H1 (cell line): Measurements from ENCODE around the gene AHRR. TPM values are rescaled to one million over a fixed set of nuclear protein-coding genes. Genes with fewer than 3 reads are reported as not detected.

Experiments used
- CTCF ChIA-PET: fragments of 300-600 bp; sonication (Branson Sonifier 250); formaldehyde crosslinking; loops from one replicate; lab custom pipeline; 2021; ENCODE audit not compliant: partially characterized antibody; lab: Charles Lee
- POLR2A ChIA-PET: fragments of 300-600 bp; sonication (Branson Sonifier 250); formaldehyde crosslinking; loops from one replicate; lab custom pipeline; 2021; ENCODE audit warnings: inconsistent platforms; ENCODE audit not compliant: partially characterized antibody; lab: Charles Lee
- DNase-seq, 2 experiments: peaks; one replicate each; pipeline versions ENCODE4 v3.0.0 to v3.0.0-alpha.2; 2010 to 2022; ENCODE audit warnings: low spot score in 2 of 2, low read depth in 1 of 2, mixed read lengths in 1 of 2
- FAIRE-seq: peaks from 2 replicates; lab custom pipeline; 2011; peaks lifted over from hg19 to GRCh38; lab: Jason Lieb, UNC
- H2AFZ ChIP-seq: 2 replicates; pipeline ENCODE4 v1.8.1; 2012; ENCODE audit warnings: low read length, inconsistent platforms
- H2AK5ac ChIP-seq: 2 replicates; pipeline ENCODE4 v1.6.1; 2013; ENCODE audit warnings: low read depth, low read length
- H2BK120ac ChIP-seq: replicated peaks from 2 replicates; pipeline ENCODE3; 2013; ENCODE audit warnings: low read depth, low read length, inconsistent platforms
- H2BK12ac ChIP-seq: 2 replicates; pipeline ENCODE4 v1.6.1; 2013; ENCODE audit warnings: low read depth, low read length
- H2BK15ac ChIP-seq: 2 replicates; pipeline ENCODE4 v1.6.1; 2013; ENCODE audit warnings: low read length
- H2BK20ac ChIP-seq: 2 replicates; pipeline ENCODE4 v1.6.1; 2013; ENCODE audit warnings: low read length
- H2BK5ac ChIP-seq: 2 replicates; pipeline ENCODE4 v1.6.1; 2013; ENCODE audit warnings: low read depth, low read length
- H3K14ac ChIP-seq: 2 replicates; pipeline ENCODE4 v1.6.1; 2013; ENCODE audit warnings: inconsistent platforms; ENCODE audit not compliant: insufficient read length
- H3K18ac ChIP-seq: 2 replicates; pipeline ENCODE4 v1.6.1; 2013; ENCODE audit warnings: low read length; ENCODE audit errors: extremely low read depth
- H3K23ac ChIP-seq: 2 replicates; pipeline ENCODE4 v1.6.1; 2013; ENCODE audit warnings: inconsistent platforms; ENCODE audit not compliant: insufficient read length
- H3K23me2 ChIP-seq: 2 replicates; pipeline ENCODE4 v1.6.1; 2013; ENCODE audit warnings: low read depth, low read length
- H3K27ac ChIP-seq: 2 replicates; pipeline ENCODE4 v1.6.1; 2011; ENCODE audit warnings: low read depth, low read length, inconsistent platforms
- H3K27me3 ChIP-seq, 4 experiments: replicated peaks in 1 of 4; 1 replicate in 1 of 4; 2 replicates in 3 of 4; pipeline versions ENCODE4 v1.6.1 to v1.8.1; 2011 to 2013; ENCODE audit warnings: low read length in 3 of 4, mild to moderate bottlenecking in 3 of 4, inconsistent platforms in 2 of 4, mixed read lengths in 2 of 4, moderate library complexity in 1 of 4; ENCODE audit not compliant: control insufficient read depth in 3 of 4, insufficient read depth in 3 of 4; ENCODE audit errors: extremely low read depth in 1 of 4
- H3K36me3 ChIP-seq, 4 experiments: 2 replicates each; pipeline versions ENCODE4 v1.6.1 to v1.8.1; 2011 to 2013; ENCODE audit warnings: mild to moderate bottlenecking in 4 of 4, low read length in 3 of 4, moderate library complexity in 2 of 4, control low read depth in 1 of 4, inconsistent platforms in 1 of 4; ENCODE audit not compliant: insufficient read depth in 4 of 4, control insufficient read depth in 2 of 4
- H3K4ac ChIP-seq: replicated peaks from 2 replicates; pipeline ENCODE3; 2013; ENCODE audit warnings: low read length, low read depth, mixed read lengths, inconsistent platforms; ENCODE audit not compliant: insufficient read length
- H3K4me1 ChIP-seq, 4 experiments: replicated peaks in 1 of 4; 1 replicate in 1 of 4; 2 replicates in 3 of 4; pipeline versions ENCODE4 v1.6.1 to v1.8.1; 2011 to 2013; ENCODE audit warnings: low read length in 3 of 4, inconsistent platforms in 2 of 4, mixed read lengths in 1 of 4; ENCODE audit not compliant: insufficient read depth in 4 of 4, control insufficient read depth in 3 of 4
- H3K4me2 ChIP-seq, 2 experiments: 2 replicates each; pipeline versions ENCODE4 v1.6.1 to v1.8.1; 2011 to 2013; ENCODE audit warnings: low read depth in 2 of 2, low read length in 2 of 2, control low read depth in 1 of 2, inconsistent platforms in 1 of 2, mild to moderate bottlenecking in 1 of 2; ENCODE audit not compliant: insufficient read depth in 1 of 2
- H3K4me3 ChIP-seq, 4 experiments: fragments of 200-600, 300-600 bp in 1 of 4; sonication (generic), shearing (Covaris generic), sonication (Bioruptor Twin) in 1 of 4; 2 replicates each; pipeline versions ENCODE4 v1.5.1 to v1.8.1; 2011 to 2016; ENCODE audit warnings: low read length in 4 of 4, low read depth in 3 of 4, control low read depth in 2 of 4, inconsistent platforms in 2 of 4, mild to moderate bottlenecking in 2 of 4, mixed read lengths in 1 of 4, moderate library complexity in 1 of 4; ENCODE audit not compliant: insufficient read depth in 2 of 4; ENCODE audit errors: extremely low read depth in 1 of 4
- H3K56ac ChIP-seq: replicated peaks from 2 replicates; pipeline ENCODE3; 2013; ENCODE audit warnings: low read depth, mild to moderate bottlenecking, mixed read lengths, low read length, inconsistent platforms; ENCODE audit not compliant: insufficient read length
- H3K79me1 ChIP-seq: 2 replicates; pipeline ENCODE4 v1.6.1; 2013; ENCODE audit warnings: low read depth, low read length, control low read depth
- H3K79me2 ChIP-seq, 2 experiments: 2 replicates each; pipeline versions ENCODE4 v1.6.1 to v1.8.1; 2012 to 2013; ENCODE audit warnings: low read length in 2 of 2, mild to moderate bottlenecking in 2 of 2, inconsistent platforms in 1 of 2; ENCODE audit not compliant: insufficient read depth in 2 of 2, control insufficient read depth in 1 of 2
- H3K9ac ChIP-seq, 4 experiments: replicated peaks in 1 of 4; 1 replicate in 1 of 4; 2 replicates in 3 of 4; pipeline versions ENCODE4 v1.6.1 to v1.8.1; 2011 to 2013; ENCODE audit warnings: low read depth in 3 of 4, low read length in 3 of 4, control low read depth in 2 of 4, mild to moderate bottlenecking in 2 of 4, moderate library complexity in 2 of 4, inconsistent platforms in 1 of 4; ENCODE audit errors: extremely low read depth in 1 of 4
- H3K9me3 ChIP-seq, 2 experiments: 2 replicates each; pipeline versions ENCODE4 v1.6.1 to v1.8.1; 2012 to 2013; ENCODE audit warnings: mild to moderate bottlenecking in 2 of 2, moderate library complexity in 2 of 2, control low read depth in 1 of 2, inconsistent platforms in 1 of 2, low read depth in 1 of 2, low read length in 1 of 2, mixed read lengths in 1 of 2; ENCODE audit not compliant: insufficient read depth in 2 of 2
- H4K20me1 ChIP-seq, 2 experiments: replicated peaks in 1 of 2; 2 replicates each; pipeline versions ENCODE3 to v1.8.1; 2011 to 2013; ENCODE audit warnings: inconsistent platforms in 2 of 2, low read length in 2 of 2, mild to moderate bottlenecking in 1 of 2; ENCODE audit not compliant: insufficient read depth in 2 of 2, control insufficient read depth in 1 of 2
- H4K5ac ChIP-seq: 2 replicates; pipeline ENCODE4 v1.6.1; 2013; ENCODE audit warnings: low read length, low read depth, mixed read lengths, inconsistent platforms; ENCODE audit not compliant: insufficient read length
- H4K8ac ChIP-seq: 2 replicates; pipeline ENCODE4 v1.8.0; 2013; ENCODE audit warnings: mild to moderate bottlenecking, moderate library complexity, low read length, inconsistent platforms; ENCODE audit not compliant: insufficient read depth; ENCODE audit errors: extremely low read depth
- H4K91ac ChIP-seq: replicated peaks from 2 replicates; pipeline ENCODE3; 2013; ENCODE audit warnings: low read length, mixed read lengths, inconsistent platforms; ENCODE audit not compliant: insufficient read length
- JUND ChIP-seq: IDR thresholded peaks from 2 replicates; pipeline ENCODE4 v1.6.1; 2011; ENCODE audit warnings: mild to moderate bottlenecking, improper control_type of control experiment, low read length
- MAX ChIP-seq: IDR thresholded peaks from 2 replicates; pipeline ENCODE4 v1.6.1; 2012; ENCODE audit warnings: inconsistent platforms
- PHF8 ChIP-seq: fragments of 200-600 bp; sonication (generic); conservative IDR thresholded peaks from 2 replicates; pipeline ENCODE4 v1.7.1; 2012; ENCODE audit warnings: low read depth, mild to moderate bottlenecking, inconsistent platforms, low read length, moderate library complexity
- RFX5 ChIP-seq: IDR thresholded peaks from 2 replicates; pipeline ENCODE4 v1.6.1; 2011; ENCODE audit warnings: low read depth, low read length, improper control_type of control experiment, borderline replicate concordance
- SUZ12 ChIP-seq: fragments of 200-600 bp; sonication (generic); IDR thresholded peaks from 2 replicates; pipeline ENCODE4 v1.6.1; 2012; ENCODE audit warnings: mild to moderate bottlenecking, inconsistent platforms, low read length, moderate library complexity, mixed read lengths
- TCF12 ChIP-seq: IDR thresholded peaks from 2 replicates; pipeline ENCODE4 v1.6.1; 2011; ENCODE audit warnings: low read depth, mild to moderate bottlenecking, low read length
- YY1 ChIP-seq: IDR thresholded peaks from 2 replicates; pipeline ENCODE4 v1.6.1; 2011; ENCODE audit warnings: low read depth, mild to moderate bottlenecking, low read length
- ZNF274 ChIP-seq: IDR thresholded peaks from 2 replicates; pipeline ENCODE4 v1.7.0; 2012; ENCODE audit warnings: low read length, borderline replicate concordance; ENCODE audit errors: extremely low read depth
- WGBS, 2 experiments: shearing (Covaris generic) in 1 of 2; methylation state at CpG; one replicate each; pipeline versions ENCODE4 v1.1.6 to v1.1.7; 2013 to 2015; ENCODE audit warnings: low lambda C conversion rate in 2 of 2, mixed read lengths in 2 of 2, inconsistent platforms in 1 of 2, low coverage in 1 of 2, missing lambda C conversion rate in 1 of 2; ENCODE audit not compliant: insufficient replicate concordance in 2 of 2, insufficient coverage in 1 of 2, insufficient read length in 1 of 2; ENCODE audit errors: extremely low coverage in 1 of 2, missing lambda C conversion rate in 1 of 2; 5-methylcytosine and 5-hydroxymethylcytosine counted together
- polyA plus RNA-seq, 7 experiments: library from polyadenylated mRNA; depleted of rRNA in 3 of 7; stranded (reverse) in 5 of 7; unstranded in 2 of 7; fragments of >200 nt in 5 of 7; fragments of 200-250 nt in 2 of 7; gene quantifications; 1 replicate in 5 of 7; 2 replicates in 1 of 7; 4 replicates in 1 of 7; pipeline versions ENCODE4 v1.2.1 to v1.2.3, GENCODE V29; 2011 to 2013; ENCODE audit warnings: missing spikeins in 2 of 7, mixed read lengths in 2 of 7
- total RNA-seq: library from RNA; stranded (reverse); fragmentation: NEBNext Ultra II Directional; extraction: Animal tissue kit (Norgen Biotek cat#: 25700); gene quantifications from 2 replicates; pipeline ENCODE4 v1.2.1, GENCODE V29; 2021

Gene AHRR
- total and polyA plus RNA-seq, 2 of the 8 experiments (the other 6 are each of a cell fraction or from before 2014, with no cell fraction given): 0.41 to 0.80 TPM

- Histone ChIP-seq H3K18ac (no peak overlapping the region), H3K23ac (no peak overlapping the region)
- TF ChIP-seq TCF12 (no peak), ZNF274 (no peak), SUZ12 (no peak), PHF8 (no peak), MAX (no peak), YY1 (no peak), JUND (no peak), RFX5 (no peak)
- TF ChIP-seq, all 59 proteins: peak for 0
- peaks cover 0 to 2% (median 0%) of the 10 kb centered on the region in 4 experiments; a peak in 1 of 7 replicates for H3K27me3 ChIP-seq
- no peak for FAIRE-seq
- H2AFZ ChIP-seq: 0 out of 2 replicates have a peak overlapping the region, but pooled peaks have one; percentile 38
- 83% methylated on average over 13 of the region's 13 CpGs; no CpG with 5 or more reads in 1 of the 2 experiments for WGBS, 2 experiments
- no peaks in the 10 kb centered on the region for H3K36me3 ChIP-seq
- H3K4ac ChIP-seq: no peak overlapping the region
- no peak overlapping the region for H3K4me3 ChIP-seq
- H3K14ac ChIP-seq: no peak overlapping the region
- no peaks in the 10 kb centered on the region for H3K79me1 ChIP-seq
- CTCF ChIA-PET: interaction anchor here (1.0 to 9.1 kb wide), 4 partner anchors 10 to 36 kb away, joined by 4 to 99 read pairs (median 6); no protein-coding TSS in a partner anchor
- H2BK12ac ChIP-seq: 0 out of 2 replicates have a peak overlapping the region, but pooled peaks have one; percentile 50
- POLR2A ChIA-PET: interaction anchor here (1.5 kb wide), 1 partner anchor 10 kb away, joined by 4 read pairs; no protein-coding TSS in a partner anchor
- H4K20me1 ChIP-seq: no peaks in the 10 kb centered on the region
- DNase-seq: no peak
- H3K56ac ChIP-seq: no peak overlapping the region
- no peak overlapping the region; a peak in 1 of 7 replicates for H3K9ac ChIP-seq
- H3K4me1 ChIP-seq: peaks cover 0 to 7% (median 5%) of the 10 kb centered on the region in 4 experiments; a peak in 3 of 7 replicates
- H2BK120ac ChIP-seq: no peak overlapping the region
- no peak overlapping the region for H2BK15ac ChIP-seq
- H3K79me2 ChIP-seq: no peaks in the 10 kb centered on the region
- no peaks in the 10 kb centered on the region for H3K23me2 ChIP-seq
- no peak overlapping the region for H3K4me2 ChIP-seq
- H4K8ac ChIP-seq: no peak overlapping the region; the same call in 1 of the 2 replicates
- H2AK5ac ChIP-seq: no peak overlapping the region
- no peak overlapping the region for H4K91ac ChIP-seq
- H2BK5ac ChIP-seq: no peak overlapping the region
- no peak overlapping the region for H3K27ac ChIP-seq
- H3K9me3 ChIP-seq: no peaks in the 10 kb centered on the region
- no peak overlapping the region for H2BK20ac ChIP-seq
- H4K5ac ChIP-seq: no peak overlapping the region
Measured at GRCh38 chr5:411728-412127, 90.2 kb downstream of the AHRR start.
